ENCODE results near the gene TNIK.

The TNIK gene

DNA sequence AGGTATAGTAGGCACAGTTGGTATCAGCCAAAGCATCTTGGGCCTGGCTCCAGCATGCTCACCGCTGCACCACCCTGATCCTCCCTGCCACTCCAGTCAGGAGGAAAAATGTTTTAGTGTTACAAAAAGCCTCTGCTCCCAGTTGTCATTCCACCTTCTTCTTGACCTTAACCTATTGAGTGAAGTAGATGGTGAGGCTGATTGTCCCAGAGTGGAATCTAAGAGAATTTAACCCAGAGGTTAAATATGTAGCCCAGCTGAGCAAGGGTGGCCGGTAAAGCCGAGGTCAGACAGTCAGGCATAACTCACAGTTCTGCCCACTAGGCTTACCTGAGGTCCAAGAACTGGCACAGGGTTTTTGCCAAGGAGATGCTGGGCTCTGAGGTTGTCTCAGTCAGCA lies 30.7 kb upstream of the TNIK start:
- ChIA-PET POLR2A (ENCODE audit: low non-redundant PET) (no interaction called here), CTCF (no interaction called here)
- TF ChIP-seq CTCF (conservative IDR thresholded peaks at IDR 0.05; ENCODE audit: low read depth): no peak
- H3K27ac ChIP-seq: no peak overlapping the region
- no peak for DNase-seq (ENCODE audit: low spot score)

- no peak for DNase-seq (ENCODE audit: low spot score)
- TF ChIP-seq CTCF (conservative IDR thresholded peaks at IDR 0.05; ENCODE audit: low read depth): no peak
- H3K27ac ChIP-seq: no peak overlapping the region
- ChIA-PET POLR2A (ENCODE audit: low non-redundant PET) (no interaction called here), CTCF (interaction anchor here (0.6 kb wide), 1 partner anchor 468 kb away, joined by 3 read pairs; no protein-coding TSS in a partner anchor)
Observed at GRCh38 chr3:171489348-171489747, 29.1 kb upstream of the TNIK start.

- TF ChIP-seq CTCF (conservative IDR thresholded peaks at IDR 0.05; ENCODE audit: low read depth): no peak
- ChIA-PET CTCF (no interaction called here), POLR2A (ENCODE audit: low non-redundant PET) (interaction anchor here (0.6 kb wide), 1 partner anchor 77 kb away, joined by 4 read pairs; no protein-coding TSS in a partner anchor)
- H3K27ac ChIP-seq: no peak overlapping the region
- no peak for DNase-seq (ENCODE audit: low spot score)
Observed at GRCh38 chr3:171488479-171488878, 28.3 kb upstream of the TNIK start.

DNA sequence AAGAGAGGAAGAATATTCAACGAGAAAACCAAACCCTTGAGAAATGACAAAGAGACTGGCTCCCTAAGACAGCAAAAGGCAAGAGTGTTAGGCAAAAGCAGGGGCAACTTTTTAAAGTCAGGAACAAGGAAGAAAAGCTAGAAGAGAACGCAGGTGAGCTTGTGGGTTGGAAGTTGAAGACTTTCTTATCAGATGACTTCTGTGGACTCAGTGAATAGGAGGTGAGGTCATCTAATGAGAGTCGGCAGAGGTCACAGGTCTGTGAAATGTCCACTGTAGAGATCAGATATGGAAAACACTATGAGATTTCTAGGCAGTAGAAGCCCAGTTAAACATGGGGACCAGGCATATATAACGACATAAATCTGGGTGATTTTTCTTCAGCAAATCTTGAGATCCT lies 27.2 kb upstream of the TNIK start:
- ChIA-PET CTCF (no interaction called here), POLR2A (ENCODE audit: low non-redundant PET) (no interaction called here)
- no peak for DNase-seq (ENCODE audit: low spot score)

DNA sequence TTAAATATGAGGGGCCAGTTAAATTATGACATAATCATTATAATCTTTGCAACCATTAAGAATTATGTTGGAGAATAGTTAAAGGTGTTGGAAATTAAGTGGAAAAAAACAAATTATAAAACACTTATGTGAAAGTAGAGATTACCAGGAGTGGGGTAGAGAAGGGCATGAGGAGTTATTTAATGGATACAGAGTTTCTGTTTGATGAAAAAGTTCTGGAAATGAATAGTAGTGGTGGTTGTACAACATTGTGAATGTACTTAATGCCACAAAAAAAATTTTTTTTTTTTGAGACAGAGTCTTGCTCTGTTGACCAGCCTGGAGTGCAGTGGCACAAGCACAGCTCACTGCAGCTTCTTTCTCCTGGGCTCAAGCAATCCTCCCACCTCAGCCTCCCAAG lies 25.1 kb upstream of the TNIK start:
- no peak overlapping the region for H3K27ac ChIP-seq
- ChIA-PET CTCF (no interaction called here), POLR2A (ENCODE audit: low non-redundant PET) (no interaction called here)
- no peak for DNase-seq (ENCODE audit: low spot score)
- TF ChIP-seq CTCF (conservative IDR thresholded peaks at IDR 0.05; ENCODE audit: low read depth): no peak

More for the DNA sequence above, 27.2 kb upstream of the TNIK start:
- no peak for TF ChIP-seq CTCF (conservative IDR thresholded peaks at IDR 0.05; ENCODE audit: low read depth)
- H3K27ac ChIP-seq: no peak overlapping the region

GRCh38 chr3:171481011-171481410 lies 20.8 kb upstream of the TNIK start:
- H3K27ac ChIP-seq: no peak overlapping the region
- TF ChIP-seq CTCF (conservative IDR thresholded peaks at IDR 0.05; ENCODE audit: low read depth): no peak
- CTCF ChIA-PET: no interaction called here
- DNase-seq (ENCODE audit: low spot score): no peak
- POLR2A ChIA-PET (ENCODE audit: low non-redundant PET): no interaction called here

- POLR2A ChIA-PET (ENCODE audit: low non-redundant PET): no interaction called here
Observed at GRCh38 chr3:171480526-171480925, 20.3 kb upstream of the TNIK start.

More at GRCh38 chr3:171480526-171480925, 20.3 kb upstream of the TNIK start:
- DNase-seq (ENCODE audit: low spot score): no peak
- CTCF ChIA-PET: no interaction called here
- no peak for TF ChIP-seq CTCF (conservative IDR thresholded peaks at IDR 0.05; ENCODE audit: low read depth)
- H3K27ac ChIP-seq: no peak overlapping the region

Data from RWPE1 (cell line).